Ovary (tissue), 3 donors: ENCODE results near the gene CAPN5.
"Not testable (repeated sequence)": the region's sequence is repeated elsewhere in the genome, so short reads cannot be mapped to it uniquely, and the experiment has no call there.

ENCODE experiments used
- EP300 ChIP-seq: sonication (generic); formaldehyde crosslinking; IDR thresholded peaks from one replicate; pipeline ENCODE4 v1.6.1; 2017; ENCODE audit warnings: antibody characterized with exemption
- POLR2A ChIP-seq: fragments of 450-650 bp; IDR thresholded peaks from one replicate; pipeline ENCODE4 v1.6.1; 2017; ENCODE audit warnings: antibody characterized with exemption, mild to moderate bottlenecking, moderate library complexity
- TF ChIP-seq, protein P1 (sequence below), 3 donors: fragments of 450-650 bp in 2 of 3; fragments of 200-600 bp in 1 of 3; IDR thresholded peaks; one replicate each; pipeline versions ENCODE4 v1.5.1 to v1.8.0; 2016 to 2022; ENCODE audit warnings: antibody characterized with exemption in 3 of 3, mild to moderate bottlenecking in 1 of 3
- donor health status: DM: no; HTN: no; CAD: no.

- TF ChIP-seq, protein P1, sequence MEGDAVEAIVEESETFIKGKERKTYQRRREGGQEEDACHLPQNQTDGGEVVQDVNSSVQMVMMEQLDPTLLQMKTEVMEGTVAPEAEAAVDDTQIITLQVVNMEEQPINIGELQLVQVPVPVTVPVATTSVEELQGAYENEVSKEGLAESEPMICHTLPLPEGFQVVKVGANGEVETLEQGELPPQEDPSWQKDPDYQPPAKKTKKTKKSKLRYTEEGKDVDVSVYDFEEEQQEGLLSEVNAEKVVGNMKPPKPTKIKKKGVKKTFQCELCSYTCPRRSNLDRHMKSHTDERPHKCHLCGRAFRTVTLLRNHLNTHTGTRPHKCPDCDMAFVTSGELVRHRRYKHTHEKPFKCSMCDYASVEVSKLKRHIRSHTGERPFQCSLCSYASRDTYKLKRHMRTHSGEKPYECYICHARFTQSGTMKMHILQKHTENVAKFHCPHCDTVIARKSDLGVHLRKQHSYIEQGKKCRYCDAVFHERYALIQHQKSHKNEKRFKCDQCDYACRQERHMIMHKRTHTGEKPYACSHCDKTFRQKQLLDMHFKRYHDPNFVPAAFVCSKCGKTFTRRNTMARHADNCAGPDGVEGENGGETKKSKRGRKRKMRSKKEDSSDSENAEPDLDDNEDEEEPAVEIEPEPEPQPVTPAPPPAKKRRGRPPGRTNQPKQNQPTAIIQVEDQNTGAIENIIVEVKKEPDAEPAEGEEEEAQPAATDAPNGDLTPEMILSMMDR (IDR thresholded peaks at IDR 0.05): not testable (repeated sequence)
- not testable (repeated sequence) for TF ChIP-seq POLR2A, EP300
Observed at GRCh38 chr11:77097180-77097579, 30.4 kb downstream of the CAPN5 start.
